ENCODE data around the gene BTNL2. TPM values are rescaled to one million over a fixed set of nuclear protein-coding genes. Genes with fewer than 3 reads are reported as not detected.
"Not testable (repeated sequence)": the region's sequence is repeated elsewhere in the genome, so short reads cannot be mapped to it uniquely, and the experiment has no call there.

The BTNL2 gene
- total RNA-seq, 2 donors from 2014 or later: not detected

DNA sequence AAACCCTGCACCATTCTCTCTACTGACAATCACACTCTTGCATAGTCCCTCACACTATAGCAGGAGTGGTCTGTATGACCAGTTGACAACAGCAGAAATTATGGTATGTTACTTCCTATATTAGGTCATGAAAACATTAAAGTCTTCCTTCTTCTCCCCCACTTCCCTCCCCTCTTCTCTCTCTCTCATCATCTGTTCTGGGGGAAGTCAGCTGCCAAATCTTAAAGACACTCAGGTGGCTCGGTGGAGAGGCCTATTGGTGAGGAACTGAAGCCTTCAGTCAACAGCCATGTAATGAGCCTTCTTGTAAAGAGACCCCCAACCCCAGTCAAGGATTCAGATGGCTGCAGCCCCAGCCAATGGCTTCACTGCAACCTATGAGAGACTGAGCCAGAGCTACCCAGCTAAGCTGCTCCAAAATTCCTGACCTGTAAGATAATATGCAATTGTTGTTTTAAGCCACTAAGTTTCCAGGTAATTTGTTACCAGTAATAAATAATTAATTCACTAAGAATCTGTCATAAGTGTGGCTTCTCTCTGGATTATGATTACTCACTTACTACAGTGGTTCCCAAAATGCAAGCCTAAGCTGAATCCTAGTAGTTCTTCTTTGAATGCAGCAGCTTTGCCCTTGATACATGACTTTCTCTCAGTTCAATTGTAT, 24.1 kb downstream of the BTNL2 start:
- DNase-seq (no peak), ATAC-seq (no peak)
- intact Hi-C loops (cut with DNase I, micrococcal nuclease): no loop called here

DNA sequence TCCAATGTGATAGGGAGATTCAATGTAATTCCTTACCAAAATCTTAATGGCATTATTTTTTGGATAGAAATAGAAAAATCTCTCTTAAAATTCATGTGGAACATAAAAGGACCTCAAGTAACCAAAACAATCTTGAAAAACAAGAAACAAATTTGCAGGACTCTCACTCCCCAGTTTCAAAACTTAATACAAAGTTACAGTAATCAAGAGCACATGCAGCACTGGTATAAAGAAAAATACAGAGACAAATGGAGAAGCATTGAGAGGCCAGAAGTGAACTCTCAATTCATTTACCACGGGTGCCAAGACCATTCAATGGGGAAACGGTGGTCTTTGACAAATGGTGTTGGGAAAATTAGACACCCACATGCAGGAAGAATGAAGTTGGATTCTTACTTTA, 27.4 kb downstream of the BTNL2 start:
- DNase-seq (no peak), ATAC-seq (no peak)
- intact Hi-C loops (cut with DNase I, micrococcal nuclease): no loop called here

DNA sequence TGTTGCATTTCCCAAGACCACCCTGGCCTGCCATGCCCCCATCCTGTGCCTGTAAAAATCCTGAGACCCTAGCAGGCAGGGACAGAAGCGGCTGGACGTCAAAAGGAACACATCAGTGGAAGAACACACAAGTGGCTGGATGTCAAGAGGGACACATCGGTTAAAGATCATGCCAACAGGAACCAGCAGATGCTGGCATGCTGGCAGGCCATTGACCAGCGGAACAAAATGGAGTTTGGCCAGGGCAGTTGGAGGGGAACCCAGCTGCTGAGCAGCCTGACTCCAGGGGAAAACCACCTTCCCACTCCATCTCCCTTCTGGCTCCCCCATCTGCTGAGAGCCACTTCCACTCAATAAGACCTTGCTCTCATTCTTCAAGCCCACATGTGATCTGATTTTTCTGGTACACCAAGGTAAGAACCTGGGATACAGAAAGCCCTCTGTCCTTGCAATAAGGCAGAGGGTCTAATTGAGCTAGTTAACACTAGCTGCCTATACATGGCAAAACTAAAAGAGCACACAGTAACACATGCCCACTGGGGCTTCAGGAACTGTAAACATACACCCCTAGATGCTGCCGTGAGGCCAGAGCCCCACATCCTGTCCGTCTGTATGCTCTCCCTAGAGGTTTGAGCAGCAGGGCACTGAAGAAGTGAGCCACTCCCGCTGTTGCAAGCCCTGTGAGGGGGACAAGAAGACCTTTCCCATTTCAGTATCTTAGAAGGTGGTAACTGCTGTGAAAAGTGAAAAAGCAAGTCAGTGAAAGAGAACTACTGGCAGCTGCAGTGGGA, 31.0 kb downstream of the BTNL2 start:
- intact Hi-C loops (cut with DNase I, micrococcal nuclease): no loop called here
- DNase-seq (no peak), ATAC-seq (no peak)

DNA sequence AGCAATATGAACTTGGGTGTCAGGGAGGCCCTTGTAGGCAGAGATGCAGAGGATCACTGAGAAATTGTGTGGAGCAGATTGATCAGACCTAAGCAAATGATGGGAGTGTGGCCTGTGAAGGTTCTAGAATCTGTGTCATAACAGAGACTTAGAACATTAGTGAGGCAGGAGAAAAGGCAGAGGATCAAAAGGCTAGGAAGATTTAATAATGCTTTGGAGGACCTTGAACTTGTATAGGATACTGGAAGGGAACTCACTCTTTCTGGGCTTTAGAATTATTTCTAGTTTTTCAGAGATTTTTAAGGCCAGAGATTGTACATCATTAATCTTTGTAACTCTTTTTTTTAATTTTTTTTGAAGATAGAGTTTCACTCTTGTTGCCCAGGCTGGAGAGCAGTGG, 35.2 kb downstream of the BTNL2 start, which contains the start of gene TSBP1:
Gene TSBP1, minus strand, starts transcription at position 101 of the 400 bp plus-strand sequence. CDS start 197 bp downstream, outside the sequence.
- DNase-seq: no peak
- ATAC-seq: no peak
- intact Hi-C loops (cut with DNase I, micrococcal nuclease): no loop called here

DNA sequence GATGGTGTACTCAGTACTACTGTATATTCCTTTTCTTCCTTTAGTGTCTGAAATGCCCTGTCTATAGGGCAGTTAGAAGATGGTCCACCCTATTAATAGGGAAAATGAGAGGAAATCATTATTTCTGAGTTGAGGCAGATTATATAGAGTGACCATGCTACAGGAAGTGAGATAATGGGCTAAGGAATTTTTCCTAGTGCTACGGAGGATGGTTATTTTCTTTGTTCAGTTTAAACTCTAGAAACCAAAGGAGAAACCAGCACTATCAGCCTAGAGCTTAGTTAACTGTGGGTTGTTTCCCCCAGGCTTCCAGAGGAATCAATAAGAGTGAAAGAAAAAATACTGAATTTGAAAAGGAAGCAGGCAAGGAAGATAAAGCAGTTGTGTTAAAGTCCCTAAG, 35.8 kb downstream of the BTNL2 start:
- intact Hi-C loops (cut with DNase I, micrococcal nuclease): no loop called here
- ATAC-seq: no peak
- no peak for DNase-seq

DNA sequence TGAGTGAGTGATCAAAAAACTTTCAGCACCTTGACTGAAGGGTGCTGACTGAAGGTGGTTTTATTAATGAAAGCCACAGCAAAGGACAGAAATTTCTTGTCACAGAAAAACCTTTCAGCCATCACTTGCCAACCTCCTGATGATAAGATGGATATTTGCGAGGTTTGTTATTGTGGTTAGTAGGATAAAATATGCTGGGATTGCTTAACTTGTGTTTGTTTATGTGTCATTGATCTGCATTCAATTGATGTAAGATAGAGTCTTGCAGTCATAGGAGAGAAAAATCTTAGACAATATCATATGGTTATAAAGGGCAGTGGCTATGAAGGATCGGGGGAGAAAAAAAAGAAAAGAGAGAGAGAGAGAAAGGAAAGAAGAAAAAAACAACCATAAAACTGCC, 36.5 kb downstream of the BTNL2 start:
- ATAC-seq (no peak), DNase-seq (no peak)
- intact Hi-C loops (cut with DNase I, micrococcal nuclease): no loop called here

DNA sequence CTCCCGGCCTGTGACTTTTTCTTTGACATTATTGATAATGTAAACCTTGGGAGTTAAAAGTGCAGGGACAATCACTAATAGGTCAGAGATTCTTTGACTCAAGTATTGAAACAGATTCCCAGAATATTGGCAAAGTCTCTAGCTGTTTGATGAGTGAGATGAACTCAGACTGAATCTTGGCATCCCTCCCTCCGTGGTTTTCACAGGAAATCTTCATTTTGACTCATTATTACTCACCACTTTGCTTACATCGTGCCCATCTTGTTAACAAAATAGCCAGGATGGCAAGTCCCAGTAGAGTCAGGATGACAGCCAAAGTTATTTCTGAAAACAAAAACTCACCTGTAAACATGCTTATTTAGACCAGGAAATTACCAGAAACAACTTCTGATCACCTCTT, 37.3 kb downstream of the BTNL2 start:
- ATAC-seq (no peak), DNase-seq (no peak)
- intact Hi-C loops (cut with DNase I, micrococcal nuclease): no loop called here

DNA sequence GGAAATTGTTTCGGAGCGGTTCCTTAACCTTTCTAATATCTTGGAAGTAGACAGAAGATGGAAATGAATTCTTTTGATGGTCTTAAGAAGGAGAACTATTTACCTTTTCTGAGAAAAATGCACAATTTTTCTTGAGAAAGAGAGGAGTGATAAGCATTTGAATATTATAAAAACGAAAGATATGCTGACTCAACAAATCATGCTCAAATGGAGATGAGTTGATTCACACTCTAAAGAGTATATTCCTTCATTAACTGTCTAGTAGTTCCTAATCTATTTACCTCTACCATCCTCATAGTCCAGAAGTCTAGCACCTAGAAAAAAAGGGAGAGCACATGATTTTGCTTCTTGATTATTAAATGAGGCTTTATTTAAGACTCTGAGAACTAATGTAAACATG, 39.3 kb downstream of the BTNL2 start:
- intact Hi-C loops (cut with DNase I, micrococcal nuclease): no loop called here
- DNase-seq (no peak), ATAC-seq (no peak)

DNA sequence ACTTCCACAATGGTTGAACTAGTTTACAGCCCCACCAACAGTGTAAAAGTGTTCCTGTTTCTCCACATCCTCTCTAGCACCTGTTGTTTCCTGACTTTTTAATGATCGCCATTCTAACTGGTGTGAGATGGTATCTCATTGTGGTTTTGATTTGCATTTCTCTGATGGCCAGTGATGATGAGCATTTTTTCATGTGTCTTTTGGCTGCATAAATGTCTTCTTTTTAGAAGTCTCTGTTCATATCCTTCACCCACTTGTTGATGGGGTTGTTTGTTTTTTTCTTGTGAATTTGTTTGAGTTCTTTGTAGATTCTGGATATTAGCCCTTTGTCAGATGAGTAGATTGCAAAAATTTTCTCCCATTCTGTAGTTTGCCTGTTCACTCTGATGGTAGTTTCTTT, 47.8 kb downstream of the BTNL2 start:
- intact Hi-C loops (cut with DNase I, micrococcal nuclease); ATAC-seq; DNase-seq: not testable (repeated sequence)

DNA sequence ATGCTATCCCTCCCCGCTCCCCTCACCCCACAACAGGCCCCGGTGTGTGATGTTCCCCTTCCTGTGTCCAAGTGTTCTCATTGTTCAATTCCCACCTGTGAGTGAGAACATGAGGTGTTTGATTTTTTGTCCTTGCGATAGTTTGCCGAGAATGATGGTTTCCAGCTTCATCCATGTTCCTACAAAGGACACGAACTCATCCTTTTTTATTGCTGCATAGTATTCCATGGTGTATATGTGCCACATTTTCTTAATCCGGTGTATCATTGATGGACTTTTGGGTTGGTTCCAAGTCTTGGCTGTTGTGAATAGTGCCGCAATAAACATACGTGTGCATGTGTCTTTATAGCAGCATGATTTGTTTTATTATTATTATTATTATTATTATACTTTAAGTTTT, 48.4 kb downstream of the BTNL2 start:
- intact Hi-C loops (cut with DNase I, micrococcal nuclease); DNase-seq; ATAC-seq: not testable (repeated sequence)

DNA sequence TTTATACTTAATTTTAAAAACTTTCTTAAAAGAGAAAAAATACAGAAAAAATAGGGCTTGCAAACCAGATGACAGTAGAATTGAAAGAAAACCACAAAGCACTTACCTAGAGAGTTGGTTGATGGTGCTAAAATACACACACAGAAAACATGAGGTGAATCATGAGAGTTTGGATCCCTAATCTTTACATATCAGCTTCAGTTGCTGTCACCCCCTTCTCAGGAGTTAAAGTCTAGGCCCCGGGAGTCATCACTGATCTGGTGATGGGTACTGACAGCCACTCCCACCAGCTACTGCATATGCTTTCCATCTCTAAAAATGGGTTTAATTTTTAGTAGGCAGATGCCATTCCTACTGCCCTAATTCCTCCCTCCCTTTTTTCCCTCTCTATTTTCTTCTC, 52.0 kb downstream of the BTNL2 start:
- ATAC-seq: no peak
- intact Hi-C loops (cut with DNase I, micrococcal nuclease): no loop called here
- DNase-seq: no peak

DNA sequence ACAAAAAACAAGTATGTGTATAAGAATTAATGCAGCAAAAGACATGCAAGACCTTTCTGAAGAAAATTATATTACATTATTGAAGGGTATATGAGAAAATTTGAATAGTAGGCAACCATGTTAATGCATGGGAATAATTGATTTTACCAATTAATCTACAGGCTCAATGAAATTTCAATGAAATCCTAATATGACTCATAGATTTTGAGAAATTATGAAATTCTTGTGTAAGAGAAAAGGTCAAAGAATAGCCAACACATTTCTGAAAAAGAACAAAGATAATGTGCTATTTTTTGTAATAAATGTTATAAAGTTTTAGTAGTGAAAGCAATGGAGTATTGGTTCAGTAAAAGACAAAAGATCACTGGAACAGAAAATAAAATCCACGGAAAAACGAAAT, 53.6 kb downstream of the BTNL2 start:
- ATAC-seq (no peak), DNase-seq (no peak)
- intact Hi-C loops (cut with DNase I, micrococcal nuclease): no loop called here

Other genes starting within 250 kb of the BTNL2 start
- gene EGFL8, start 242.6 kb downstream of the BTNL2 start, total RNA-seq: 10 to 100 TPM; 13.7 to 19.9 TPM
- 10 to 100 TPM; 44.4 to 55.0 TPM for gene AGPAT1, start 231.1 kb downstream of the BTNL2 start, total RNA-seq
- 100 to 1,000 TPM in 1 of 2 donors, 10 to 100 TPM in 1; 87.2 to 104 TPM for gene RNF5, start 228.8 kb downstream of the BTNL2 start, total RNA-seq
- 1 to 10 TPM; 4.4 TPM for gene AGER, start 222.9 kb downstream of the BTNL2 start, total RNA-seq
- 10 to 100 TPM; 41.5 to 49.6 TPM for gene PBX2, start 217.0 kb downstream of the BTNL2 start, total RNA-seq
- 10 to 100 TPM in 1 of 2 donors, 1 to 10 TPM in 1; 5.6 to 11.1 TPM for gene GPSM3, start 214.5 kb downstream of the BTNL2 start, total RNA-seq
- gene NOTCH4, start 183.1 kb downstream of the BTNL2 start, total RNA-seq: 1 to 10 TPM; 4.1 to 4.3 TPM
- not detected for gene TSBP1, start 35.3 kb downstream of the BTNL2 start, total RNA-seq
- 100 to 1,000 TPM in 1 of 2 donors, 10 to 100 TPM in 1; 29.3 to 159 TPM for gene HLA-DRA, start 32.7 kb upstream of the BTNL2 start, total RNA-seq
- 100 to 1,000 TPM in 1 of 2 donors, 10 to 100 TPM in 1; 15.6 to 121 TPM for gene HLA-DRB5, start 123.1 kb upstream of the BTNL2 start, total RNA-seq
- 100 to 1,000 TPM in 1 of 2 donors, 10 to 100 TPM in 1; 34.7 to 191 TPM for gene HLA-DRB1, start 182.7 kb upstream of the BTNL2 start, total RNA-seq
- 10 to 100 TPM in 1 of 2 donors, 1 to 10 TPM in 1; 5.1 to 45.0 TPM for gene HLA-DQA1, start 230.2 kb upstream of the BTNL2 start, total RNA-seq

Measured in left colon (tissue), 2 donors.